GM06990 (cell line): ENCODE results near the gene CFAP61.
"Not testable (repeated sequence)": the region's sequence is repeated elsewhere in the genome, so short reads cannot be mapped to it uniquely, and the experiment has no call there.

Source experiments
- DNase-seq: peaks from one replicate; pipeline ENCODE4 v3.0.0-alpha.2; 2011; ENCODE audit not compliant: insufficient read length; ENCODE audit errors: extremely low read depth
- H3K27me3 ChIP-seq: replicated peaks from 2 replicates; pipeline ENCODE4 v1.6.0; 2011; ENCODE audit warnings: low read length; ENCODE audit not compliant: control insufficient read depth, insufficient read depth
- H3K36me3 ChIP-seq: 2 replicates; pipeline ENCODE4 v1.5.1; 2011; ENCODE audit warnings: low read length; ENCODE audit not compliant: control insufficient read depth, insufficient read depth
- H3K4me3 ChIP-seq: replicated peaks from 2 replicates; pipeline ENCODE4 v1.5.1; 2011; ENCODE audit warnings: low read depth, mild to moderate bottlenecking, control low read depth, low read length
- CTCF ChIP-seq: IDR thresholded peaks from 2 replicates; pipeline ENCODE4 v1.5.1; 2011; ENCODE audit warnings: low read length, control low read depth, mild to moderate bottlenecking, inconsistent platforms; ENCODE audit not compliant: insufficient read depth, poor library complexity, severe bottlenecking

The CFAP61 gene

DNA sequence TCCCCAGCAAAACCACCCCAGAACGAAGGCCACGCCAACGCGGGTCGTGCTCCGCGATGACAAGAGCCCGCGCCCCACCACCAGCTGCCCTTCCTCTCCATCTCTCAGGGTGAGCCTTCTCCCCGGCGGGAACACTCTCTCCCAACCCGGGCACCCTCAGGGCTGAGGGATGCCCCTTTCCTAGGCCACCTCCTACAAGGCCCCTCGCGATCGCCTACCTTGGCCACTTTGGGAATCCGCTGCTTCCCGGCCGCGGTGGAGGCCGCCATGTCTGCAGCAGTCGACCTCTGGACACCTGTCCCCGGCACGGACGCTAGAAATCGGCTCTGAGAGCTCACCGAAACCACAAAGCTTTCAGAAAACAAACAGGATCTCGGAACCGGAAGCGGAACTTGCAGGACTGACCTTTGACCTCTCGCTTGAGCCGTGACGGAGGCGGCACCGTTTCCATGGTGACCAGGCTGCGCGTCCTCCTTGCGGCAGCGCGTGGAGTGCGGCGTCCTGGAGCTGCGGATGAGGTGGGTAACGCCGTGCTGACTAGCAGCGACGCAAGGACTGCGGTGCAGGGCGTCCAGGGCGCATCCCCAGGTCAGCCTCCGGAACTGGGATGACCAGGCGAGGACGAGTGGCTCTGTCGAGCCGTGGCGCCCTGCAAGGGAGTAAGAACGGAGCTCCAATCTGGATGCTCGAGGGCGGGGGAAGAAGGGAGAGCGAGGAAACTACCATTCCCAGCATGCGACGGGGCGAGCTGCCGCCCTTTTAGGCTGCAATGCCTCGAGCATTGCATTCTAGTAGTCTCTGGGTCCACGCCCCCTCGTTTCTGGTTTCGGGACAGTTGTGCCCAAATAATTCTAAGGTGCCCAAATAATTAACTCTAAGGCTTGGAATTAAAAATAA is at the start of gene CFAP61, which contains the start of gene CRNKL1:
Gene CFAP61 (plus strand): TSS at position 459 of the 897 bp plus-strand sequence. CDS start 4,122 bp downstream, outside the sequence.
Gene CRNKL1 (minus strand): TSS at position 393 of the 897 bp plus-strand sequence. CDS start 124 bp downstream, at position 269.
- Histone ChIP-seq H3K4me3 (peak within 1 kb of the TSS; percentile 89), H3K36me3 (peaks cover 2% of the 10 kb centered on the region; the same call in 1 of the 2 replicates), H3K27me3 (no peaks in the 10 kb centered on the region)
- no peak for TF ChIP-seq CTCF
- DNase-seq: peak; percentile 98

DNA sequence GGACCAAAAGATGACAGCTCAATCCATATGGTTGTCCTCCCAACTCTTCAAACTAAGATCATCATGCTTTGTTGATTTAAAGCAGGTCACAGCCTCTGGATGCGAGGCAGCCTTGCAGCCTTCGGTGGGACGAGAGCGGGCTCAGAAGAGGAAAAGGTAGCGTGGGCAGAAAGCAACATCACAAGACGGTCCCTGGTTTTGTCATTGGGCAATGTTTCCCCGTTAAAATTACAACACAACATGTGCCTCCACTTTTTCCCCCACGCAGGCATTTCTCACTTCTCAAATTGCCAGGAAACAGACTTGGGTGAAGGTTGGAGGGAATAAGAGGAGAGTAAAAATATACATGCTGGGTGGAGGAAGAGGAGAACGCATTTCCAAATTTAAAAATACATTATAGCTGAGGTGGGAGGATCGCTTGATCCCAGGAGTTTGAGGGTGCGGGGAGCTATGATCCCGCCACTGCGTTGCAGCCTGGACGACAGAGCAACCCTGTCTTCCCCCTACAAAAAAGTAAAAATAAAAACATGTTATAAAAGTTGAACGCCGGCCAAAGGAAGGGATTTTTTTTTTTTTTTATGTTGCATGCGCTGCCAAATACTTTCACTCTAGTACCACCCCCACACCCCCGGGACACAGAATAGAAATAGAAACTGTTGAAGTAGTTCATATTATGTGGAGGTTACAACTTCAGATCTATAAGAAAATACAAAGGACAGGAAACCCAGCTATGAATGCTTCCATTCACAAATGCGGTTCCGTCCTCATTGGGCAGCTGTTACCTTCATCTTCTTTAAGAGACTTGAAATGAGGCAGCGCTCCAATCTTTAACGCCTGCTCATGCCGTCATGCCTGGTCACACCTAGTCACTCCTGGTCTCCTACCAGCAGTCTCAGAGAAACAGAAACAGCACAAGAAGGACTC is 49.0 kb upstream of the CFAP61 start:
- no peak for TF ChIP-seq CTCF
- Histone ChIP-seq H3K4me3 (0 out of 2 replicates have a peak overlapping the region, but pooled peaks have one; percentile 2), H3K27me3 (peaks cover 2% of the 10 kb centered on the region), H3K36me3 (no peaks in the 10 kb centered on the region)
- peak; percentile 50 for DNase-seq

DNA sequence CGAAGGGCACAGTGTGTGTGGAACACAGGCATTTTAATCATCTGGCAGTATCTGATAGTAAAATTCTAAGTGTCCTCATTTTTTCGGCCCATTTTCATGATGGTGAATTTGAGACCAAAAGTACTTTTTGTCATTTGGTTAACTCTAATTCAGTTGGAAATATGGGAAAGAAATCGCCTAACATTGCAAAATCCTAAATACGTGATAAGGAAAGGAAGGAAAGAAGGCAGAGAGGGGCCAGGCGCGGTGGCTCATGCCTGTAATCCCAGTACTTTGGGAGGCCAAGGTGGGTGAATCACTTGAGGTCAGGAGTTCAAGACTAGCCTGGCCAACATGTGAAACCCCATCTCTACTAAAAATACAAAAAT is 48.4 kb upstream of the CFAP61 start:
- not testable (repeated sequence) for DNase-seq, H3K36me3 ChIP-seq, H3K27me3 ChIP-seq, H3K4me3 ChIP-seq

- Histone ChIP-seq H3K27me3 (peaks cover 3% of the 10 kb centered on the region), H3K36me3 (no peaks in the 10 kb centered on the region), H3K4me3 (no peak overlapping the region)
- DNase-seq: no peak
- TF ChIP-seq CTCF: no peak
Observed at GRCh38 chr20:20005342-20005741, 47.0 kb upstream of the CFAP61 start.

DNA sequence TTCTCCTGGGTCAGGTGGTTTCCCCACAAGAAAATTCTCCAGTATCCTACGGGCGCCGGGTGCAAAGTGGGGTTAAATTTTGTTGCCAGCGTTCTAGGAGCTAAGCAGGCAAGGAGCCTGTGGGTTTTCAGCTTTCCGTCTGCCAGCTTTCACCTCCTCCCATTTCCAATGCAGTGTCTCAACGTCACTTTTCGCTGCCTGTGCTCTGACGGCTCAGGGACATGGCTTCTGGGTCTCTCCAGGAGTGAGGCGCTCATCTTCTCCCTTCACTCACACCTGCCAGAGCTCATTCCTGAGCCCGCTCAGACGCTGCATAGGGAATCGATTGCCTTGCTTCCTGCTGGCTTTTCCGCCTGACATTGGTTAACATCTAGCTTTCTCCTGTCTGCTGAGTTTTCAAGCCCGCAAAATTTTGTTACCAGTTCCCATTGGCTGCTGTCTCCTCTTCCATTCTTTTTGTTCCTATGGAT is 42.5 kb upstream of the CFAP61 start:
- DNase-seq: no peak
- peaks cover 3% of the 10 kb centered on the region for H3K27me3 ChIP-seq
- no peak for TF ChIP-seq CTCF
- no peak overlapping the region for H3K4me3 ChIP-seq
- H3K36me3 ChIP-seq: no peaks in the 10 kb centered on the region
